ENCODE measurements around the gene GAREM1. TPM values are rescaled to one million over a fixed set of nuclear protein-coding genes. Genes with fewer than 3 reads are reported as not detected.

Gene GAREM1
- total RNA-seq, 1 donor from 2014 or later = 8.6 TPM

GRCh38 chr18:32431753-32432152, 38.9 kb downstream of the GAREM1 start:
- intact Hi-C loops (cut with micrococcal nuclease) = no loop called here
- TF ChIP-seq, protein P1, sequence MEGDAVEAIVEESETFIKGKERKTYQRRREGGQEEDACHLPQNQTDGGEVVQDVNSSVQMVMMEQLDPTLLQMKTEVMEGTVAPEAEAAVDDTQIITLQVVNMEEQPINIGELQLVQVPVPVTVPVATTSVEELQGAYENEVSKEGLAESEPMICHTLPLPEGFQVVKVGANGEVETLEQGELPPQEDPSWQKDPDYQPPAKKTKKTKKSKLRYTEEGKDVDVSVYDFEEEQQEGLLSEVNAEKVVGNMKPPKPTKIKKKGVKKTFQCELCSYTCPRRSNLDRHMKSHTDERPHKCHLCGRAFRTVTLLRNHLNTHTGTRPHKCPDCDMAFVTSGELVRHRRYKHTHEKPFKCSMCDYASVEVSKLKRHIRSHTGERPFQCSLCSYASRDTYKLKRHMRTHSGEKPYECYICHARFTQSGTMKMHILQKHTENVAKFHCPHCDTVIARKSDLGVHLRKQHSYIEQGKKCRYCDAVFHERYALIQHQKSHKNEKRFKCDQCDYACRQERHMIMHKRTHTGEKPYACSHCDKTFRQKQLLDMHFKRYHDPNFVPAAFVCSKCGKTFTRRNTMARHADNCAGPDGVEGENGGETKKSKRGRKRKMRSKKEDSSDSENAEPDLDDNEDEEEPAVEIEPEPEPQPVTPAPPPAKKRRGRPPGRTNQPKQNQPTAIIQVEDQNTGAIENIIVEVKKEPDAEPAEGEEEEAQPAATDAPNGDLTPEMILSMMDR (IDR thresholded peaks at IDR 0.05; ENCODE audit: borderline replicate concordance) = no peak
- no peak overlapping the region for H3K4me3 ChIP-seq
- no peak overlapping the region for H3K27ac ChIP-seq (replicated peaks)
- no peaks in the 10 kb centered on the region for H3K36me3 ChIP-seq
- H3K4me1 ChIP-seq = peaks cover 65% of the 10 kb centered on the region
- H3K27me3 ChIP-seq (ENCODE audit: low read depth) = no peaks in the 10 kb centered on the region
- no peak for DNase-seq
- peaks cover 18% of the 10 kb centered on the region for H3K9me3 ChIP-seq (replicated peaks)

DNA sequence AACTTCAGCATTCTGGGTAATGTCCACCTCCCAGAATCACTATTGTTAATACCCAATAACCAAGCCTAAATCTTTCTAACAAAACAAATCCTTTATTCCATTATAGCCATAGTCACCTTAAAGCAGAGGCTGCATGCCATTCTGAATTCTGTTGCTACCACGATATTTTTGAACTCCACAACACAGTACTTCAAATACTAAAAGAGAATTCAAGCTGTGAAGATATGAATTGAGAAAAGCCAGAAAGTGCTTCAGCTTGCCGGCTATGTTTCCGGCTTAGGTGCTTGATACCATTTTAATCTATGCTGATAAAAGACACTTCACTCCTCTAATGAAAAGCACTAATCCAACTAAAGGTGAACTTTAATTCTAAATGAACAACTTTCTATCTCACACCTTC, 41.3 kb downstream of the GAREM1 start:
- Histone ChIP-seq H3K9me3 (replicated peaks) (peaks cover 18% of the 10 kb centered on the region), H3K27me3 (ENCODE audit: low read depth) (no peaks in the 10 kb centered on the region), H3K27ac (replicated peaks) (peak overlapping the region; percentile 70), H3K36me3 (no peaks in the 10 kb centered on the region), H3K4me3 (peak overlapping the region; percentile 10), H3K4me1 (peaks cover 65% of the 10 kb centered on the region)
- intact Hi-C loops (cut with micrococcal nuclease) = no loop called here
- no peak for DNase-seq
- TF ChIP-seq, protein P1 (IDR thresholded peaks at IDR 0.05; ENCODE audit: borderline replicate concordance) = no peak

GRCh38 chr18:32427084-32427900, 43.4 kb downstream of the GAREM1 start:
- Histone ChIP-seq H3K27me3 (ENCODE audit: low read depth) (no peaks in the 10 kb centered on the region), H3K27ac (replicated peaks) (no peak overlapping the region), H3K36me3 (no peaks in the 10 kb centered on the region), H3K9me3 (replicated peaks) (peaks cover 14% of the 10 kb centered on the region), H3K4me3 (no peak overlapping the region), H3K4me1 (peaks cover 74% of the 10 kb centered on the region)
- TF ChIP-seq, protein P1 (IDR thresholded peaks at IDR 0.05; ENCODE audit: borderline replicate concordance) = no peak
- intact Hi-C loops (cut with micrococcal nuclease) = no loop called here
- DNase-seq = no peak

DNA sequence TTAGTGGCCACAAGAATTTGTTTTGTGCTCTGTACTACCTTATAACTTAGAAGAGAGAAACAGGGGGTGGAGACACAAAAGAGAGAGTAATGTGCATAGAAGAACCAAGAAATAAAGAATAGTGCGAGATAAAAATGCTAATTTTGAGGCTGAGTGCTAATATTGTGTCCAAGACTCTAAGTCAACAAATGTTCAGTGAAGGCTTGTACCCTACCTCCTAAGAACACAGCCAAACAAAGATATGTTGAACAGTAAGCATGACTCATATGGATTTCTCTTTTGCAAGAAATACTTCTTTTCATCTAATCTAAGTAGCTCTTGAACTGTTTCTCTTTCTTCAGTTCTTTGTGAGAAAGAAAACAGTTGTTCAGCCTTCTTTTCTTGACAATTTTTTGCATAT, 45.2 kb downstream of the GAREM1 start:
- Histone ChIP-seq H3K4me1 (peaks cover 88% of the 10 kb centered on the region), H3K27me3 (ENCODE audit: low read depth) (no peaks in the 10 kb centered on the region), H3K4me3 (peak overlapping the region; percentile 17), H3K36me3 (no peaks in the 10 kb centered on the region), H3K27ac (replicated peaks) (peak overlapping the region; percentile 70), H3K9me3 (replicated peaks) (no peaks in the 10 kb centered on the region)
- TF ChIP-seq, protein P1 (IDR thresholded peaks at IDR 0.05; ENCODE audit: borderline replicate concordance) = no peak
- intact Hi-C loops (cut with micrococcal nuclease) = no loop called here
- DNase-seq = no peak

DNA sequence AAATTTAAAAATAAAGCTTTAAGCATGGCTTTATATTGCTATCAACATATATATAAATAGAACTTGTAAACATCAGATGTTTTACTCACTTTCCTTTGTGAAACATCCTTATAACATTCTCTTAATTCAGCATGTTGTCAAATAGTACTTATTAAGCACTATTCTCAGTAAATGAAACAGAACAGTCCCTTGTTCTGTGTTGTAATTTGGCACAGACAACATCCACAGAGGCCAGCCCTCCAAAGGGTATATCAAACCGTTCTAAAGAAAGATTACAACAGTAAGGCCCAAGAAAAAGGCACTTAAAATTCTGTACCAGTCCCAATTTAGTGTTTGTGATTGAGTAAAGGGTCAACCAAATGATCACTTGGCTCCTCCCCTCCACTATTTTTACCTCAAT, 46.0 kb downstream of the GAREM1 start:
- H3K27ac ChIP-seq (replicated peaks) = peak overlapping the region; percentile 70

More for the DNA sequence above, 46.0 kb downstream of the GAREM1 start:
- Histone ChIP-seq H3K27me3 (ENCODE audit: low read depth) (no peaks in the 10 kb centered on the region), H3K9me3 (replicated peaks) (no peaks in the 10 kb centered on the region), H3K4me3 (peak overlapping the region; percentile 17), H3K36me3 (no peaks in the 10 kb centered on the region), H3K4me1 (peaks cover 90% of the 10 kb centered on the region)
- intact Hi-C loops (cut with micrococcal nuclease) = no loop called here
- no peak for DNase-seq
- TF ChIP-seq, protein P1 (IDR thresholded peaks at IDR 0.05; ENCODE audit: borderline replicate concordance) = no peak

All from left ventricle myocardium inferior (tissue), 1 donor.